ENCODE measurements around the gene KAT6B. TPM values are rescaled to one million over a fixed set of nuclear protein-coding genes. Genes with fewer than 3 reads are reported as not detected.

KAT6B gene
- total and polyA plus RNA-seq, 8 donors, result 27.6 to 48.1 (median 42.3) TPM

- H3K9me3 ChIP-seq, result no peaks in the 10 kb centered on the region
- DNase-seq (no peak), ATAC-seq (peak; percentile 10)
- H3K27ac ChIP-seq, result no peak overlapping the region
- H3K27me3 ChIP-seq, result no peaks in the 10 kb centered on the region
- peaks cover 0 to 13% of the 10 kb centered on the region in 2 donors for H3K36me3 ChIP-seq
- intact Hi-C loops (cut with DNase I), result no loop called here
- no peak overlapping the region for H3K4me3 ChIP-seq
- H3K4me1 ChIP-seq, result peaks cover 8 to 14% of the 10 kb centered on the region in 2 donors
- TF ChIP-seq CTCF (IDR thresholded peaks at IDR 0.05), result no peak
Observed at GRCh38 chr10:74987339-74988053, 161.1 kb downstream of the KAT6B start.

- H3K27ac ChIP-seq, result peak overlapping the region in 1 of 2 donors; percentile 26
- H3K36me3 ChIP-seq, result peaks cover 0 to 18% of the 10 kb centered on the region in 2 donors
- H3K27me3 ChIP-seq, result no peaks in the 10 kb centered on the region
- no peak overlapping the region for H3K4me3 ChIP-seq
- H3K4me1 ChIP-seq, result peaks cover 8 to 14% of the 10 kb centered on the region in 2 donors
- no peaks in the 10 kb centered on the region for H3K9me3 ChIP-seq
- TF ChIP-seq CTCF (IDR thresholded peaks at IDR 0.05), result no peak
- intact Hi-C loops (cut with DNase I), result no loop called here
- ATAC-seq, result peak; percentile 10
- DNase-seq, result no peak
Observed at GRCh38 chr10:74988054-74988775, 161.8 kb downstream of the KAT6B start.

GRCh38 chr10:74988832-74989561 lies 162.6 kb downstream of the KAT6B start:
- H3K36me3 ChIP-seq, result peaks cover 0 to 18% of the 10 kb centered on the region in 2 donors
- ATAC-seq (peak; percentile 45), DNase-seq (no peak)
- H3K9me3 ChIP-seq, result no peaks in the 10 kb centered on the region
- H3K27me3 ChIP-seq, result no peaks in the 10 kb centered on the region
- H3K4me1 ChIP-seq, result peaks cover 8 to 14% of the 10 kb centered on the region in 2 donors
- no peak overlapping the region for H3K4me3 ChIP-seq
- intact Hi-C loops (cut with DNase I), result no loop called here
- no peak for TF ChIP-seq CTCF (IDR thresholded peaks at IDR 0.05)
- H3K27ac ChIP-seq, result peak overlapping the region in 1 of 2 donors; percentile 26

- DNase-seq (no peak), ATAC-seq (peak; percentile 14)
- TF ChIP-seq CTCF (IDR thresholded peaks at IDR 0.05), result peak in 1 of 2 donors; percentile 14
- Histone ChIP-seq H3K9me3 (no peaks in the 10 kb centered on the region), H3K4me1 (peaks cover 8 to 14% of the 10 kb centered on the region in 2 donors), H3K36me3 (peaks cover 0 to 6% of the 10 kb centered on the region in 2 donors), H3K27me3 (no peaks in the 10 kb centered on the region), H3K4me3 (no peak overlapping the region), H3K27ac (no peak overlapping the region)
- intact Hi-C loops (cut with DNase I), result no loop called here
Observed at GRCh38 chr10:74991435-74991834, 165.0 kb downstream of the KAT6B start.

- Histone ChIP-seq H3K9me3 (no peaks in the 10 kb centered on the region), H3K4me1 (peaks cover 8 to 14% of the 10 kb centered on the region in 2 donors), H3K4me3 (no peak overlapping the region), H3K36me3 (peaks cover 0 to 6% of the 10 kb centered on the region in 2 donors), H3K27me3 (no peaks in the 10 kb centered on the region), H3K27ac (no peak overlapping the region)
- ATAC-seq, result no peak
- no peak for DNase-seq
- TF ChIP-seq CTCF (IDR thresholded peaks at IDR 0.05), result no peak
- intact Hi-C loops (cut with DNase I), result no loop called here
Observed at GRCh38 chr10:74992068-74992467, 165.7 kb downstream of the KAT6B start.

All from left lung (tissue), 10 donors.